ENCODE measurements around the gene TTC23.

Gene TTC23

GRCh38 chr15:99182791-99183190 is 66.6 kb downstream of the TTC23 start:
- no peaks in the 10 kb centered on the region for H3K27me3 ChIP-seq (ENCODE audit: insufficient read depth, low read depth)
- H3K79me2 ChIP-seq (ENCODE audit: insufficient read depth, low read depth), result no peaks in the 10 kb centered on the region
- H2AFZ ChIP-seq (ENCODE audit: low read depth), result no peak overlapping the region
- TF ChIP-seq, protein P1, sequence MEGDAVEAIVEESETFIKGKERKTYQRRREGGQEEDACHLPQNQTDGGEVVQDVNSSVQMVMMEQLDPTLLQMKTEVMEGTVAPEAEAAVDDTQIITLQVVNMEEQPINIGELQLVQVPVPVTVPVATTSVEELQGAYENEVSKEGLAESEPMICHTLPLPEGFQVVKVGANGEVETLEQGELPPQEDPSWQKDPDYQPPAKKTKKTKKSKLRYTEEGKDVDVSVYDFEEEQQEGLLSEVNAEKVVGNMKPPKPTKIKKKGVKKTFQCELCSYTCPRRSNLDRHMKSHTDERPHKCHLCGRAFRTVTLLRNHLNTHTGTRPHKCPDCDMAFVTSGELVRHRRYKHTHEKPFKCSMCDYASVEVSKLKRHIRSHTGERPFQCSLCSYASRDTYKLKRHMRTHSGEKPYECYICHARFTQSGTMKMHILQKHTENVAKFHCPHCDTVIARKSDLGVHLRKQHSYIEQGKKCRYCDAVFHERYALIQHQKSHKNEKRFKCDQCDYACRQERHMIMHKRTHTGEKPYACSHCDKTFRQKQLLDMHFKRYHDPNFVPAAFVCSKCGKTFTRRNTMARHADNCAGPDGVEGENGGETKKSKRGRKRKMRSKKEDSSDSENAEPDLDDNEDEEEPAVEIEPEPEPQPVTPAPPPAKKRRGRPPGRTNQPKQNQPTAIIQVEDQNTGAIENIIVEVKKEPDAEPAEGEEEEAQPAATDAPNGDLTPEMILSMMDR (conservative IDR thresholded peaks at IDR 0.05; ENCODE audit: low read depth, low read length), result no peak
- no peak overlapping the region for H3K4me2 ChIP-seq
- no peaks in the 10 kb centered on the region for H3K4me1 ChIP-seq (ENCODE audit: low read depth, poor library complexity, severe bottlenecking)
- H3K36me3 ChIP-seq (ENCODE audit: insufficient read depth), result no peaks in the 10 kb centered on the region
- no peak overlapping the region for H3K4me3 ChIP-seq (IDR thresholded peaks at IDR 0.05; ENCODE audit: insufficient read depth, low read depth, low read length)
- no peaks in the 10 kb centered on the region for H4K20me1 ChIP-seq (ENCODE audit: insufficient read depth)
- H3K9ac ChIP-seq, result no peak overlapping the region
- H3K27ac ChIP-seq, result no peak overlapping the region

- Histone ChIP-seq H3K27me3 (ENCODE audit: insufficient read depth, low read depth) (no peaks in the 10 kb centered on the region), H3K27ac (no peak overlapping the region), H4K20me1 (ENCODE audit: insufficient read depth) (no peaks in the 10 kb centered on the region), H3K36me3 (ENCODE audit: insufficient read depth) (no peaks in the 10 kb centered on the region), H3K4me1 (ENCODE audit: low read depth, poor library complexity, severe bottlenecking) (no peaks in the 10 kb centered on the region), H2AFZ (ENCODE audit: low read depth) (no peak overlapping the region), H3K4me2 (no peak overlapping the region), H3K9ac (no peak overlapping the region), H3K4me3 (IDR thresholded peaks at IDR 0.05; ENCODE audit: insufficient read depth, low read depth, low read length) (no peak overlapping the region), H3K79me2 (ENCODE audit: insufficient read depth, low read depth) (no peaks in the 10 kb centered on the region)
- TF ChIP-seq, protein P1 (conservative IDR thresholded peaks at IDR 0.05; ENCODE audit: low read depth, low read length), result no peak
Observed at GRCh38 chr15:99181545-99181971, 67.8 kb downstream of the TTC23 start.

- Histone ChIP-seq H3K27ac (no peak overlapping the region), H3K79me2 (ENCODE audit: insufficient read depth, low read depth) (no peaks in the 10 kb centered on the region), H2AFZ (ENCODE audit: low read depth) (no peak overlapping the region), H3K27me3 (ENCODE audit: insufficient read depth, low read depth) (no peaks in the 10 kb centered on the region), H3K4me1 (ENCODE audit: low read depth, poor library complexity, severe bottlenecking) (no peaks in the 10 kb centered on the region), H4K20me1 (ENCODE audit: insufficient read depth) (no peaks in the 10 kb centered on the region), H3K4me3 (IDR thresholded peaks at IDR 0.05; ENCODE audit: insufficient read depth, low read depth, low read length) (no peak overlapping the region), H3K36me3 (ENCODE audit: insufficient read depth) (no peaks in the 10 kb centered on the region), H3K4me2 (no peak overlapping the region), H3K9ac (no peak overlapping the region)
- TF ChIP-seq, protein P1 (conservative IDR thresholded peaks at IDR 0.05; ENCODE audit: low read depth, low read length), result no peak
Observed at GRCh38 chr15:99180964-99181306, 68.4 kb downstream of the TTC23 start.

- Histone ChIP-seq H3K36me3 (ENCODE audit: insufficient read depth) (no peaks in the 10 kb centered on the region), H3K79me2 (ENCODE audit: insufficient read depth, low read depth) (no peaks in the 10 kb centered on the region), H3K4me3 (IDR thresholded peaks at IDR 0.05; ENCODE audit: insufficient read depth, low read depth, low read length) (no peak overlapping the region), H3K4me2 (no peak overlapping the region), H3K27ac (no peak overlapping the region), H4K20me1 (ENCODE audit: insufficient read depth) (no peaks in the 10 kb centered on the region), H3K4me1 (ENCODE audit: low read depth, poor library complexity, severe bottlenecking) (no peaks in the 10 kb centered on the region), H3K9ac (no peak overlapping the region), H2AFZ (ENCODE audit: low read depth) (no peak overlapping the region), H3K27me3 (ENCODE audit: insufficient read depth, low read depth) (no peaks in the 10 kb centered on the region)
- TF ChIP-seq, protein P1 (conservative IDR thresholded peaks at IDR 0.05; ENCODE audit: low read depth, low read length), result no peak
Observed at GRCh38 chr15:99180086-99180963, 69.1 kb downstream of the TTC23 start.

All from KMS-11 (cell line).